ENCODE measurements around the gene AMIGO3.

AMIGO3 gene

DNA sequence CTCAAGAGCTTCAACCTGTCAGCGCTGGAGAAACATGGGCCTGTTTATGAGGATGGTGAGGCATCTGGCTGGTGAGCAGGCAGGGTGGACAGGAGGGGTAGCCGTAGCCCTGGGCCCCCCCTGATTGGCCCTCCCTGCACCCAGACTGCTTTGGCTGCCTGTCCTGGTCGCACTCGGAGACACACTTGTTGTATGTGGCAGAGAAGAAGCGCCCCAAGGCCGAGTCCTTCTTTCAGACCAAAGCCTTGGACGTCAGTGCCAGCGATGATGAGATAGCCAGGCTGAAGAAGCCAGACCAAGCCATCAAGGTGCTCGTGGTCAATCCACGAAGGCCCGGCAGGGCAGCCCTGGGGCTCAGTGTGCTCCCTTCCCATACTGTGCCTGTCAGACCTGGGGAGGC, 43.6 kb downstream of the AMIGO3 start:
- in situ Hi-C loops (cut with HindIII; ENCODE audit: low pct_ligation_motif_present, low pct_unique_long_range_greater_than_20kb, low sequenced_read_pairs) = no loop called here
- no peak for DNase-seq

DNA sequence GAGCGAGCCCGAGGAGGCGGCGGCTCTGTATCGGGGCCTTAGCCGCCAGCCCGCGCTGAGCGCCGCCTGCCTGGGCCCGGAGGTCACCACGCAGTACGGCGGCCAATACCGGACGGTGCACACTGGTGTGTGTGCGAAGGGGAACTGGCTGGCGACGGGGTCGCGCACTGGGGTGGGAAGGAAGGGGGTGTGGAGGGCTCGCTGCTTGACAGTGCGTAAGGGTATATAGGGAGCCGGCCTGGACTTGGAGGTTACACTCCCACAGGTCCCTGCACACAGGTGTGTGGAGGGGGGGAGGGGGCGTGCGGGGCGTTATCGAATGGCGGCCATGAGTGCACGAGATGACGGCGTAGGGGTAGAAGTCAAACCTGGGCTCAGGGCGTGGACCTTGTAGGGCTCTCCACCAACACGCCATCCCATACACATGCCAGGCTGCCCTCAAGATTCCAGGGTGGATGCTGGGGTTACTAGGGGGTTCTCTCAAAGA, 44.9 kb downstream of the AMIGO3 start:
- no peak for DNase-seq
- in situ Hi-C loops (cut with HindIII; ENCODE audit: low pct_ligation_motif_present, low pct_unique_long_range_greater_than_20kb, low sequenced_read_pairs) = no loop called here

DNA sequence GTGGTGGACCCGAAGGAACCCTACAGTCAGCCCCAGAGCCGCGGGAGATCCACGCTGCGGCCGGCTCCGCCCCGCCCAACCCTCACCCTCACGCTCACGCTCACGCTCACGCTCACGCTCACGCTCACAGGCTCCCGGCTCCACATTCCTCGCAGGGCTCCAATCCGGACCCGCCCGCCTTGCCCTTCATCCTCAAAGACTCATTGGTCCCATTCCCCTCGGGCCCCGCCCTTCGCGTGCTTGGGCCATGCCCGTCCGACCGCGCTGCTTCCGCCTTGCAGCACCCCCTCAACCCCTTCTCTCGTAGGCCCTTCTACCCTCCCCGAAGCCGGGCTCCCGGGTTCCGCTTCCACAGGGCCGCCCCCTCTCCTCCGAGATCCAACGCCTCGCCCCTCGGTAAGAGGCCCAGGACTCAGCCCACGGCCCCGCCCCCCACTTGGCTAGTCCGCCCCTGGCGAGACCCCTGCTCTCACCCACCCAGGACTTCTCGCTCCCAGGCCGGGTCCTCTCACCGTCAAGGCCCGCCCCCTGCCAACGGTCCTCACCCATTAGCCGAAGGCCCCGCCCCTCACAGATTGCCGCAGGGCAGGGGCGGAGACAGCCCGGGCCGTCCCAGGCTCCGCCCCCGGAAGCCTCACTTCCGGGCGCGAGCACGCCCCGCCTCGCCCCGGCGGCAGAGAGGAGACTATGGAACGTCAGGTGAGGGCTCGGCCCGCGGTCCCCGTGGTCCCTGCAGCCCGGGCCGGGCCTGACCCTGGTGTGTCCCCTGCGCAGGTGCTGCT, 45.6 kb downstream of the AMIGO3 start, which contains the start of gene APEH:
Gene APEH, plus strand, starts transcription at position 637 of the 782 bp plus-strand sequence. Its CDS starts 51 bp downstream, at position 688.
- DNase-seq = peak; percentile 97
- in situ Hi-C loops (cut with HindIII; ENCODE audit: low pct_ligation_motif_present, low pct_unique_long_range_greater_than_20kb, low sequenced_read_pairs) = no loop called here

DNA sequence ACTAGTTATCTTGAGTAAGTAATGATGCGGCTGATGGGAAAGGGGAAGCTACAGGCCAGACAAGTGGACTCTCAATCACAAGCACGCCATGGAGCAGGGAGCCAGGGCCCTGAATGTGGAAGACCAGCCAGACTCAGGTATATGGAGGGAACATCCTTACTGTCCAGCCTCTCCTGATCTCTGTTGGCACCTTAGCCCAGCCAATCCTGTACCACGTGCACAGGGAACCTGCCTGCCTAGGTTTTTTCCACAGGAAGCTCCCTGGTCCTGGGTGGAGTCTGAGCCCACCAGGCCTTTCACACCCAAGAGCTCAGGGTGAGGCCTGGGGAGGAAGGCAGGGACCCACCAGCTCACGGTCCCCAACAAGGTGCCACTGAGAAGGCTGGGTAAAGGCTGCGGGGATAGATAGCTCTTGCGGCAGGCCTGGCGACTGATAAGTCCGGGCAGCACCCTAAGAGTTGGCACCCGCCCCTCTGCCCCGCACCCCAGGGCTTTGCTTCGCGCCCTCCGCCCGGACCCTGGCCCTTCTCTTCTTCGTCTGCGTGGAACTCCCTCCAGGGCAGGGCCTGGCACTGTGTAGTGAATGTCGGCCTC, 46.3 kb downstream of the AMIGO3 start:
- DNase-seq = no peak
- in situ Hi-C loops (cut with HindIII; ENCODE audit: low pct_ligation_motif_present, low pct_unique_long_range_greater_than_20kb, low sequenced_read_pairs) = no loop called here

DNA sequence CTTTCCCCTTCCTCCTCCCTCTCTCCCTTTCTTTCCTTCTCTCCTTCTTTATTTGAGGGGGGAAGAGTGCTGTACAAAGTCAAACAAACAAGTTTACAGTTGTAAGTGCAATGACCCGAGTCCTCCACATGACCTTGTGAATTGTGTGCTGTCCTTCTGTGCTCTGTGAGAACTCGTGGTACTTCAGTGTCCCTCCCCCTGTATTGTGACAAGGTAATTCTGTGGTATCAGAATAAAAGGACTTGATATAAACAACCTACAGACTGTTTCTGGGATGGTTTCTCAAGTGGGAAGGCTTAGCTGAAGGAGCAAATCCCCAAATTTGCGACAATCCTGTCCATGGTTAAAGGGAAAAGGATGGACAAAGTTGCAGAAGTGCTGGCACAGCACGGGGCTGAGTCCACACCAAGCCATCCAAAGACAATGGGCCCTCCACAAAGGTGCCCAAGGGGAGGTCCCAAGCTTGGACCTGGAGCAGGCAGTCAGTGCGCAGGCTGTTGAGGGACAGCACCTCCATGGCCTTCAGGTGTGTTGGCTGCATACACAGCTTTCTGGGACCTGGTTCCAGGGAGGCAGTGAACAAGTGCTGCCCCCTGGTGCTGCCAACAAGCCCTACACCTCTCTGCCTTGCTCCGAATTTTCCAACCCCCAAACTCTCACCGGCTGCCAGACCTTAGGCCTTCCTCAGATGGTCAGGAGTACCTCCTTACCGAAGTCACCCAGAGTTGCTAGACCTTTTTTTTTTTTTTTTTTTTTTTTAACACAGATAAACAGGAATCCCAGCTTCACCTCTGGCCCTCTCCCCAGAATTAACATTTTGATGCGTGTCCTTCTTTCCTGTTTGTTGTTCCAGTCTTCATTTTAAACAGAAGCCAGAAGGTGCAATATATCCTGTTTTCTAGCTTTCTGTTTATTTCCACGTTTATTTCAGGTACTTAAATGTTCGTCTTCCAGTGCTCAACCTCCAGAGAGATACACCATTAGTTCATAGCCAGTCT, 47.9 kb downstream of the AMIGO3 start:
- in situ Hi-C loops (cut with HindIII; ENCODE audit: low pct_ligation_motif_present, low pct_unique_long_range_greater_than_20kb, low sequenced_read_pairs) = no loop called here
- DNase-seq = peak; percentile 59

DNA sequence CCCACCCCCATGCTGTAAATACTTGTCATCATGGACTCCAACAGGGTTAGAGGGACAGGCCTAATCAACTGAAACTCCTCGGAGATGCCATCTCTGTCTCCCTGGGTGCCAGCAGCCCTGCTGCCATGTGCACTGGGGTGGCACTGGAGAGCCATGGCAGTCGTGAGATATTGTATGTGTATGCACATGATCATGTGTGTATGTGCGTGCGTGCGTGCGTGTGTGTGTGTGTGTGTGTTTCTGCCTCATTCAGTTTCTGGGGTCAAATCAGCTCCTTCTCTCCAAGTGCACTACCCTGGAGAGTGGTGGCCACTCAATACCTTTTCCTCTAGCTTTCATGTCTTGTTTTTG, 48.6 kb downstream of the AMIGO3 start:
- in situ Hi-C loops (cut with HindIII; ENCODE audit: low pct_ligation_motif_present, low pct_unique_long_range_greater_than_20kb, low sequenced_read_pairs) = no loop called here
- no peak for DNase-seq

DNA sequence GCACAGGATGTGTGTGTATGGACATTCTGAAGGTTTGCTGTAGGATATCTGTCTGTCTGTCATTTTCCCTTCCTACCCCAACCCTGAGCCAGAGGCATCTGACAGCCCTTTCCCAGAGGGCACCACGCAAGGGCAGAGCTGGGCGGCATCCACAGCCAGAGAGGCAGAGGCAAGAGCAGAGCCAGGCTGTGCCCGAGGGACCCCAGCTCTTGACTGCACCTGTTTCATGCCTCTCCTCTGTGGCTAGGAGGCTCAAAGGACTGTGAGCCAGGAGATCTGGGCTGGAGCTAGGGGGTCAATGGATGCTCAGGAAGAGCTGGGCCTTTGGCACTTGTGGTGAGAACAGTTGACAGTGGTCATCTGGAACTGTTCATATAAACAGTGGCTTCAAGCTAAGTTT, 50.1 kb downstream of the AMIGO3 start:
- no peak for DNase-seq
- in situ Hi-C loops (cut with HindIII; ENCODE audit: low pct_ligation_motif_present, low pct_unique_long_range_greater_than_20kb, low sequenced_read_pairs) = no loop called here

DNA sequence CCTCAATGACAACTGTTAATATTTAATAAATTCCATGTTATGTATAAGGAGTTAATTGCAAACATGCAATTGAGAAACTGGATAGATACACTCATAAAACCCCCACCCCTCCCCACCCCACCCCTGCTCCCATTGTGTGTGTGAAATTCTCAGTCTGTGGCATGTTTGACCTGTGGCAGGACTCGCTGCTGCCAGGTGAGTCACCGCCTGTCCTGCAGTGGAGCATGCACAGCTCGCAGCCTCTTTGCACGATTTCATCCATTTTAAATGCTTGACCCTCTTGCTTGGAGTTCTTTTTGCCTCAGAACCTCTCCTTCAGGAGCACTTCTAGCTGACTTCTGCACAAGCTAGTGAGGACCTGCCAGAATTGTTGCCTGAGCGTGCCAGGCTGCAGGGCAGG, 50.6 kb downstream of the AMIGO3 start:
- peak; percentile 60 for DNase-seq
- in situ Hi-C loops (cut with HindIII; ENCODE audit: low pct_ligation_motif_present, low pct_unique_long_range_greater_than_20kb, low sequenced_read_pairs) = no loop called here

DNA sequence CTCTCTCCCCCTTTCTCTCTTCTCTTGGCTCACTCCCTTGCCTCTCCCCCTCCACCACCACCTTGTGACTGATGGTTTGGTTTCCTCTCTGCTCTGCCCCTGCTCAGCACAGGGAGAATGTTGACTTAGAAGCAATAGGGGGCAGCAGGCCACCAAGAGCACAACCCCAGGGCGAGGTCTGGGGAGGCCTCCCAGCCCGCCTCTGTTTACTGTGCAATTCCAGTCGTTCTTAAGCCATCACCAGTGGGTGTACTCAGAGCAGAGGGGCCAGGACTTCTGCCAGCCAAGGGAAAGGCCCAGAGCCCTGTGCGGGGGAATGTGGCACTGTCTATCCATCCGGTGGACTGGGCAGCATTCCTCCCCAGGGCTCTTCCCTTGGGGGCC, 51.1 kb downstream of the AMIGO3 start:
- peak; percentile 34 for DNase-seq
- in situ Hi-C loops (cut with HindIII; ENCODE audit: low pct_ligation_motif_present, low pct_unique_long_range_greater_than_20kb, low sequenced_read_pairs) = no loop called here

DNA sequence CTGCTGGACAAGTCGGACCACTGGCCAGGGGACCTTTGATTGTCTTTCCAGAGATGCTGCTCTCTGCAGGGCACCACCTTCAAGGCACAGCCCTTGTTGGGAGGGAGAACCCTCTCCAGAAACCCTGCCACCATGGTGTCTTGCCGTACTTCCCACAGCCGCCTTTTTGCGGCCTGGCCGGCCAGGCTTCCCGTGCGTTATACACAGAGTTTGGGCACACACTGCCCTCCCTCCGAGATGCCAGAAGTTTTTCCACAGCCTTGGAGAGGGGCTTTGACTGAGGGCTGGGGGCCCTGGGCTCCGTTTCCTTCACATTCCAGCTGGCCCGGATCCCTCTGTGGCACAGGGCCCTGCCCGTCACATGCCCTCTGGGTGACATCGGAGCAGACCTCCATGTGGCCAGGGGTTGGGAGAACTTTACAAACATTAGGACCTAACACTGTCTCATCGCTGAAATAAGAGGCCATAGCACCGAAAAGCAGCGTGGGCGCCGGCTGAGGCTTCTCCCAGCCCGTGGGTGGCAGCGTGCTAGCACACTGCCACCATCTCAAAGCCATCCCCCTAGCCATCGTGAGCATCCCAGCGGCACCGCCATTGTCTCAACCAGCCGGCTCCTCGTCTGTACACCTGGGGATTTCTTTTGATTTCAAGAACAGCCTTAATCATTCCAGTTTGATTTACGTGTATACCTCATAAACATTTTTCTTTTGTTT, 51.6 kb downstream of the AMIGO3 start:
- in situ Hi-C loops (cut with HindIII; ENCODE audit: low pct_ligation_motif_present, low pct_unique_long_range_greater_than_20kb, low sequenced_read_pairs) = no loop called here
- DNase-seq = no peak

Measured in ACHN (cell line).